Measurements from ENCODE around the gene ANO2.

Gene ANO2

DNA sequence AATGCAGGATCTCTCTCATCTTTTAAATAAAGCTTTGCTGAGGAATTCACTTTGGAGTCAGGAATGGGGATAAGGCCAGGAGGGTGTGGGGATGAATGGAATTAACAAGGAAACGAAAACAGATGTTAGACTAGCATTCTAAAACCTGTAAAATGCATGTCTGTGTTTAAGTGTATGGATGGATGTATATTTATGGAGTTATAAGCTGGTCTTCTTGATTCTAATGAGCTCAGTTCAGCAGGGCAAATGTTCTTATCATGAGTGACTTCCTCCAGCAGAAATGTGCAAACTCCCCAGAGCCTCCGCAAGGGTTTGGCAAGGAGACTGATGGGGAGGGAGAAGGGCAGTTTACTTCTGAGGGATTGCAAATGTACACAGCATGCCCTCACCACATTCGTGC lies 364.0 kb downstream of the ANO2 start:
- no peak for DNase-seq (ENCODE audit: low read depth)

- DNase-seq (ENCODE audit: low read depth) = no peak
Measured at GRCh38 chr12:5578775-5579174, 366.3 kb downstream of the ANO2 start.

DNA sequence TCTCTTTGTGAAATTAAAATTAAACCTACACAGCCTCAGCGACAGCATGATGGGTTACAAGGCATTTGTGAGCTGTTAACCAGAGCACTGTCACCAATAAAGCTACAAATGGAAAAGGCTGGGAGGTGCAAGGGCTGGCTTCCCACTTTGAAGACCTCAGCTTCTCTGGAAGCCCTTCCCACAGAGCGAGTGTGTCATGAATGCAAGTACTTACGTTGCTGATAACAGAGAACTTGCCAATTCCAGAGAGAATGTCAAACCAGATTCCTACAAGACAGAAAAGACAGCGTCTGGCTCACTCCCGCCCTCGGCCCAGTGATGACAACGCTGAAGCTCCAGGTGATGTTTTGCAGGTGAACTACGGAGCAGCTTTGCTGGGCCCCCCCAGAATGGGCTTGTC lies 367.3 kb downstream of the ANO2 start:
- DNase-seq (ENCODE audit: low read depth) = no peak

DNA sequence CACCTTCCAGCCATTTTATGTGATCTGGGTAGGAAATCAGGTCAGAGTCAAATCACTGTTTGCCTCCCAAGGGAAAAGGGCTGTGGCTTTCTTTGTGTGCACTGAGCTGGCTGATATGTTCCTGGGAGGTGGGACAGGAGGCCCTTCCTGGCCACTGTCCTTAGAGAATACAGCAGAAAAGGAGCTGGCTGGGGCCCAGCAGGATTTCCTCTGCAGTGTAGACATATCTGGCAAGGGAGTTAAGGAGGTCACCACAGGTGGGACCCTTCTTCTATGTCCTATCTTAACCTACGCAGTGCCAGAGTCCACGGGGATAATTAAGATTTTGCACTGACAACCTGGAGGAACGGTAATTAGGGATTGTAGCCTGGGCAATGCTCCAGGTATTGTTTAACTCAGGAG lies 367.8 kb downstream of the ANO2 start:
- DNase-seq (ENCODE audit: low read depth) = no peak

DNA sequence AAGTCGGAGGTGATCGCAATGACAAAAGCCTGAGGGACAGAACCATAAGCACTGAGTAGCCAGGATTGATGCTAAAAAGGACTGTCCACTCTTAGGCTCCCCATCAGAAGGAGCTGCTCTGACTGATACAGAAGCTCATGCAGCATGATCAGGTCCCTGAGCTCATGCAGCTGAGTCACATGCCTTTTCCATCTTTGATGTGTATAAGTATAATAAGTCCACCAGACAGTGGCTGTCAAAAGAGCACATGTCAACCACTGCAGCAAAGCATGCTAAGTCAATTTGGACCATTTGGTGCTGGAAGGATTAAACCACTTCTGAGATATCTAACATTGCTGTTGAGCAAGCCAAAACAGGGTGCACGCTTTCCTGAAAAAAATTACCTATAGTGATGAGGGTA lies 369.1 kb downstream of the ANO2 start:
- no peak for DNase-seq (ENCODE audit: low read depth)

GRCh38 chr12:5575232-5575631 lies 369.8 kb downstream of the ANO2 start:
- no peak for DNase-seq (ENCODE audit: low read depth)

- no peak for DNase-seq (ENCODE audit: low read depth)
Measured at GRCh38 chr12:5573390-5573789, 371.7 kb downstream of the ANO2 start.

- no peak for DNase-seq (ENCODE audit: low read depth)
Measured at GRCh38 chr12:5571115-5571514, 373.9 kb downstream of the ANO2 start.

GRCh38 chr12:5570416-5570815 lies 374.6 kb downstream of the ANO2 start:
- DNase-seq (ENCODE audit: low read depth) = no peak

DNA sequence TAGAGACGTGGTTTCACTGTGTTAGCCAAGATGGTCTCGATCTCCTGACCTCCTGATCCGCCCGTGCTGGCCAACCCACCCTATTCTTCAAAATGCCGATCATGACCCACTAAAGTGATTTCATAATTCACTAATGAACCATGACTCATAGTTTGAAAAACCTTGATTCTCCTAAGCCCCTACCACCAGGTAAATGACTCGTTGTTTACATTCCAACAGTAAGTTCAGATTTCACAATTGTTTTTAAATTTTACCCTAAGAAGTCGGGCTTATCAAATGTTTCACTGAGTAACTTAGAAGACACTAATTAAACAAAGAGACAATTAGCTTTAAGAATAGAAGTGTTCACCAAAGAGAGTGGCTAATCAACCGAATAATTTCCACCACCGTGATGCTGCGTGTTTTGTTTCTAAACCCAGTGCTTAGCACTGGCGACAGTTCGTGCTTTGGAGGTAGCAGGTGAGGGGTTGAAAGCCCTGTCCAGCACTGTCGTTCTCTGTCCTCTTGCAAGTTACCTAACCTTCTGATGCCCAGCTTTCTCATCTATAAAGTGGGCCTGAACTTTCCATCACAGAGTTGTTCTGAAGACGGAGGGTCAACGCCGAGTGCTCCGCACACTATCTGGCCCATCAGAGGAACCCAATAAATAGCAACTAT lies 376.6 kb downstream of the ANO2 start:
- DNase-seq (ENCODE audit: low read depth) = no peak

DNA sequence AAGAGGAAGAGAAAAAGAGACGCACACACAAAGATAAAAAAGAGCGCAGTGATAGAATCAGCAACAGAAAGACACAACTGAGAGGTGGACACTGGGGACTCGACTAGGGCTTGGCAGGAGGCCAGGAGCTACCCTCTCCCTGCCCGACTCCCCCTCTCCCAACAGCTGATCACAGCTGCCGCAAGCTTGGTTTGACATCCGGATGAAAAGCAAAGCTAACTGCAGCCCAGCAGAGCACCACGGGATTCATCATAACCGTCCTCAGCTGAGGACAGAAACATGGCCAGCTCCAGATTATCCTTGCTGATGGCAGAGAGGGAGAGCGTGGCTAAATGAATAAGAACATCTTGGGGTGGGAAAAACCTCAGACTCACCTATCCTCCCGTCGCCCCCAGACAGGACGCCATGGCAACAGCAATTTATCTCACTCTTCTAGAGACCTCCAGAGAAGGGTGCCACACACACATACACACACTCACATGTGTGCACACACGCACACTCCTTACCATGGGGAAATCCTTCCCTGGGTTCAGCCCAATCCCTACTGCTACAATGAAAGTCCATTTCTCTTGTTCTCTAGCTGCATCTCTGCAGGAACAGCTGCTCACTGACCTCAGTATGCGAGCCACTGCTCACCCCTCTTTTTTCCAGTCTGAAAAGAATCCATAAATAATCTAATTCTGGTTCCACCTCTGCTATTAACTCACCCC lies 377.9 kb downstream of the ANO2 start:
- no peak for DNase-seq (ENCODE audit: low read depth)

GRCh38 chr12:5565933-5566599 lies 379.0 kb downstream of the ANO2 start:
- DNase-seq (ENCODE audit: low read depth) = no peak

DNA sequence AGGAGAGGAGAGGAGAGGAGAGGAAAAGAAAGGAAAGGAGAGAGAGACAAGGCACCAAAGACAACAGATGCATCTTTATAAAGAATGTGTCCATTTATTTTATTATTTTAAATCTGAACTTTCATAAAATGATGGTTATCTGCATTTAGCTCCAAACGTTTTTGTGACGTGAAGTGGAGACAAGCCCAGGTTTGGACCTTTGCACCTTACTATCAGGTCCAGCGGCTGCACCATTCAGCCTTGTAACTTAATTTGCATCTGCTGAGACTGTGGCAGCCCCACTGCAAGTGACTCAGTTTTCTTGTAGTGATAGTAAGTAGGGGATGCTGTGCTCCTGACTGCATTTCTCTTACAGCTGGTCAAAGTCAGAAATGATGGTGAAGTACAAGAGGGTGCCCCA lies 382.5 kb downstream of the ANO2 start:
- DNase-seq (ENCODE audit: low read depth) = no peak

GRCh38 chr12:5561846-5562245 lies 383.2 kb downstream of the ANO2 start:
- no peak for DNase-seq (ENCODE audit: low read depth)

DNA sequence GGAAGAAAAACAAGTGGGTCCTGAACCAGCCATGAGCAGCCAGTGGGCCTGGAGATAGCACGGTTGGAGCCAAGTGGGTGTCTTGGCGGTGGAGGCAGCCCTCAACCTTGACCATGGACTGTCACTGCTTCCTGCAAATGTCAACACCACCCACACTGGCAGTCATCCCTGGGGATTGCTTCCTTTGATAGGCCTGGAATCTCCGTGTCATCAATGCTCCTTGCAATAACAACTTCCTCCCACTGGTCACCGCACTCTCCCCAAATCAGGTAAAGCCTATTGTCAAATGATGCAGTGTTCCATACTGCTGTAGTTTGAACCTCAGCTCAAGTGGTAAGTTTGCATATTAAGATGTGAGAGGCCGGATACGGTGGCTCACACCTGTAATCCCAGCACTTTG lies 384.0 kb downstream of the ANO2 start:
- DNase-seq (ENCODE audit: low read depth) = no peak

DNA sequence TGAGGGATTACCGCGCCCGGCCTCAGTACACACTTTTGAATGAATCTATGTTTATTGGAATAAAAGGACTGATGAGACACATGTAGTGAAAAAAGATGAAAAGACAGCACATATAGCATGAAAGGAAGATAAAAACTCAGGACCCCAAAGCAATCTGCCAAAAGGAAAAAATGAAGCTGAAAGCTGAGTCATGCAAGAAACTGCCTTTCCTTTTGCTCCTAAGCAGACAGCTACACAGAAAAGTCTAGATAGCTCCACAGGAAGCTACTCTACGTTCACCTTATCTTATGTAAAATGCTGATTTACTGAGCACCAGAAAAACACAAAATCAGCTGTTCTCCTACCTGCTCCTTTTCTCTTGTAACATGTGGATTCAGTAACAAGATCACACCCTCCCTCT lies 384.8 kb downstream of the ANO2 start:
- DNase-seq (ENCODE audit: low read depth) = no peak

DNA sequence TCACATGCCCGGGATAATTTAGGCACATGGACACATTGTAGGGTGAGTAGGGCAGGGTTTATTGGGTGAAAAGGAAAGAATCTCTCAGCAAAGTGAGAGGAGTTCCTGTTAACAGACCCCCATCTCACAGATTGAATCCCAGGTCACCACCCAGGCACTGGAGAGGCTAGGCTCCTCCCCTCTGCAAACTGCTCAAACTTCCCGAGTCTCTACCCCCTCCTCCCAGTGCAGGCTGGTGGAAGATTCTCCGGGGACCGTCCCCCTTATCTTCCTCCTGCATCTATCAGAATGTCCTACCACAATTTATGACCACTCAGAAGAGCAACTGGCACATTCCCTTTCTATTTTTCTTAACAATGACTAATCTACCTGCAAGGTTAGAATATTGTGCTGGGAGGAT lies 387.2 kb downstream of the ANO2 start:
- DNase-seq (ENCODE audit: low read depth) = no peak

- no peak for DNase-seq (ENCODE audit: low read depth)
Measured at GRCh38 chr12:5556946-5557673, 387.9 kb downstream of the ANO2 start.

GRCh38 chr12:5556033-5556614 lies 388.9 kb downstream of the ANO2 start:
- no peak for DNase-seq (ENCODE audit: low read depth)

- peak; percentile 14 for DNase-seq (ENCODE audit: low read depth)
Measured at GRCh38 chr12:5554711-5555110, 390.3 kb downstream of the ANO2 start.

DNA sequence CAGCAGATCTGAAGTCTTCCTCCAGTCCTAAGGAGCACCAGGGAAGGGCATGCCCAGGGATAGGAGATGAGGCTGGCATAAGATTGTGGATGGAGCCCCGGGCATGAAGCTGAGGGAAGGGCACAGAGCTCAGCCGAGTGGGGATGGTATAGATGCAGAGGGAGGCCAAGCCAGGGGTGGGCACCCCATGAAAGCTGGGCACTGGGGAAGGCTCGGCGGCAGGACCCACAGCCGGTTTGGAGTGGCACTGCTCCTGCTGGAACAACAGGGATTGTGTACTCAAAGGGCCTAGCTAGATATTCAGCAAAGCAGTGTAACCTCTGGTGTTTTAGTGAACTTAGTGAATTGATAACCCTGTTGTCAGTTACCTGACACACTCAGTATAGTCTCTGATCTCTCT lies 396.0 kb downstream of the ANO2 start:
- DNase-seq (ENCODE audit: low read depth) = no peak

DNA sequence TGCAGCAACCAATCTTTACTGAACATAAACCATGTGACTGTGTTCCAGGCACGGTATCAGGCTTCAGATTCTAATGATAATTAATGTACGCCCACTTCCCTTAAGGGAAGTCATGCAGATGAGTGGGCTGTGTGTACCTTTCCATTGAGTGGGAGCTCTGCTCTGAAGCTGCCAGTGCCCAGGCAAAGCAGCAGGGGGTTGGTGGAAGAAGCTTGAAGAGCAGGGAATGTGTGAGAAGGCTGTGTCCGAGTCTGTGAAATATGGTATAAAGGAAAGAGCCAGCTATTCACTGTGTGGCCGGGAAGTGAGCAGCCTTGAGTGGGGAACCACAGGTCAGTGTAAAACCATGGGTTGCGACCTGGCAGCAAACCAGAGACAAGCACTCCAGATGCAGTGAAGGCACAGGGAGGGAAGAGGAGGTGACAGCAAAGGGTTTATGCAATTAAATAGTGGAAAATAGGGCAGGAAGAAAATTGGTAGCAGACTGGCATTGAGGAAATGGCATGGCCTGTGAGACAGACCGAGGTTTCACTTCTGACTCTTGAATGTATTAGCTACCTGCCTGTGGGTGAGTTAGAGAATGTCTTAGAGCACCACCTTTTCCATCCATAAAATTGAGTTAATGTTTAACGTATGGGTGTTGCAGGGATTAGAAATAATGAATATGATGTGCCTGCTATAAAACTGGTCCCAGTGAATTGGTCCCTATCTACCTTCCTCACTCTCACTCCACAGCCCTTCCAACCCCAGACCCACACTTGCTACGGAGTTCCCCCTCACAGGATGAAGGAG lies 396.7 kb downstream of the ANO2 start:
- no peak for DNase-seq (ENCODE audit: low read depth)

Measured in iris pigment epithelial cell (primary cell).